Heart right ventricle (tissue), 16 donors: ENCODE measurements around the gene SLC2A13. TPM values are rescaled to one million over a fixed set of nuclear protein-coding genes. Genes with fewer than 3 reads are reported as not detected.
A peak's percentile ranks its signal among the peaks of the same experiment; 100 is the strongest.
"Not testable (repeated sequence)": the region's sequence is repeated elsewhere in the genome, so short reads cannot be mapped to it uniquely, and the experiment has no call there.

Experiments used
- ATAC-seq, 8 donors: fragments of 200-7000 bp; cut with Tn5 transposase; one replicate each; pipeline ENCODE4 v1.9.1; 2020; ENCODE audit warnings: mild to moderate bottlenecking in 8 of 8, moderate library complexity in 8 of 8, moderate number of reproducible peaks in 1 of 8
- DNase-seq, 2 donors: peaks; one replicate each; pipeline ENCODE4 v3.0.0-alpha.2; 2020
- H3K27ac ChIP-seq, 10 donors: fragments of 200-600 bp; sonication (generic) in 2 of 10; one replicate each; pipeline versions ENCODE4 v1.5.0 to v1.8.0; 2020 to 2022; ENCODE audit warnings: mild to moderate bottlenecking in 3 of 10
- H3K27me3 ChIP-seq, 7 donors: fragments of 200-600 bp; one replicate each; pipeline ENCODE4 v1.8.0; 2021 to 2022; ENCODE audit warnings: mild to moderate bottlenecking in 2 of 7
- H3K36me3 ChIP-seq, 9 donors: fragments of 200-600 bp; sonication (generic) in 1 of 9; one replicate each; pipeline versions ENCODE4 v1.5.0 to v1.8.0; 2020 to 2022; ENCODE audit warnings: mild to moderate bottlenecking in 2 of 9
- H3K4me1 ChIP-seq, 9 donors: fragments of 200-600 bp; sonication (generic) in 1 of 9; one replicate each; pipeline versions ENCODE4 v1.5.0 to v1.8.0; 2020 to 2022; ENCODE audit warnings: mild to moderate bottlenecking in 4 of 9
- H3K4me3 ChIP-seq, 10 donors: fragments of 200-600 bp; sonication (generic) in 2 of 10; one replicate each; pipeline versions ENCODE4 v1.5.0 to v1.8.0; 2020 to 2022; ENCODE audit warnings: mild to moderate bottlenecking in 7 of 10, moderate library complexity in 2 of 10
- H3K9me3 ChIP-seq, 11 donors: fragments of 200-600 bp in 10 of 11; sonication (generic) in 2 of 11; one replicate each; pipeline versions ENCODE4 v1.5.0 to v1.8.0; 2013 to 2022; ENCODE audit warnings: mild to moderate bottlenecking in 2 of 11, control low read depth in 1 of 11, moderate library complexity in 1 of 11
- WGBS, 2 donors: extraction: QIAGEN DNeasy Blood & Tissue Kit; methylation state at CpG; one replicate each; pipeline ENCODE4 v1.1.7; 2013; ENCODE audit warnings: inconsistent platforms in 1 of 2; 5-methylcytosine and 5-hydroxymethylcytosine counted together
- intact Hi-C, 10 donors: fragments of 100-400 bp; cut with DNase I; formaldehyde crosslinking; loops; one replicate each; pipeline versions ENCODE4 v1.11.1 to v1.14.2; 2022
- polyA plus RNA-seq, 2 donors: library from polyadenylated mRNA; stranded (reverse); fragments of 200-250 nt; gene quantifications; one replicate each; pipeline ENCODE4 v1.2.3, GENCODE V29; 2013
- total RNA-seq, 10 donors: library from RNA; stranded (reverse); fragmentation: NEBNext Ultra II Directional in 3 of 10; extraction: Animal tissue kit (Norgen Biotek cat#: 25700) in 3 of 10; gene quantifications; one replicate each; pipeline versions ENCODE4 v1.2.1 to v1.2.4, GENCODE V29; 2021 to 2023
- TF ChIP-seq, protein P1 (sequence below), 9 donors: fragments of 200-600 bp; sonication (generic) in 2 of 9; IDR thresholded peaks; one replicate each; pipeline versions ENCODE4 v1.5.0 to v1.8.0; 2021 to 2022; ENCODE audit warnings: antibody characterized with exemption in 9 of 9, mild to moderate bottlenecking in 5 of 9, moderate library complexity in 1 of 9
- donor health status: Arrhythmogenic right ventricular cardiomyopathy.
- donor health status: ischemic (EF 13 %, LVEDD 7.1; RV severe dilation, severe dysfunction).
- donor health status: healthy with polysubstance abuse.
- donor health status: DM: no; HTN: yes; CAD: no.
- donor health status: DM: no; HTN: no; CAD: no.
- donor health status: ischemic (EF 25% LVEDD 6.9; RV normal size, moderate dysfunction).
- donor health status: ischemic (EF 25% LVEDD 5.7; RV mildly dilated, moderate dysfunction).
- donor health status: healthy.
- donor health status: DM: yes; HTN: yes; CAD: no.
- donor health status: Ischemic cardiomyopathy.
- donor health status: ischemic (EF 35%, LVEDD 5.7; RV mildly dilated, moderate dysfunction).
- donor health status: nonischemic (EF 11% LVEDD 7.7; RV severe dilation, severe dysfunction).
- donor health status: DM: yes; HTN: yes; CAD: no.
- donor health status: PGD.
- donor health status: ischemic (EF 29% LVEDD 5.4; RV normal size, mild dysfunction).
- donor health status: nonischemic (EF 23%, LVEDD 6.1; RV moderate dilation, normal function).

SLC2A13 gene
- total and polyA plus RNA-seq, 12 donors: 2.6 to 14.2 (median 9.8) TPM

DNA sequence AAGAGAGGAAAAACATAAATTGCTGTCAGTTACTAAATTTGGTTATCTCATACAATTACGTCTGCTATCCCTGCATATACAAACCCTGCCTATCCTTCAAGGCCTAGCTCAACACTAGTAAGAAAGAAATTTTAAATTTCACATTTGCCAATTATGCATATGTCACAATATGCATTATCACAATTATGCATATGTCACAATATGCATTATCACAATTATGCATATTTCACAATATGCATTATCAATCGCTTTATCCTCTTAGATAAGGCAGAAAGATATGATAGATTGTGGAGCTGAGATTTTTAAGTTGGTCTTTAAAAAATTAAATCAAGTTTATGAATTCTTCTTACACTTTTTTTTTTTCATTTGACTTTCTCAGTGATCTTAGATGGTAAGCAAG, 291.3 kb downstream of the SLC2A13 start:
- ATAC-seq (no peak), DNase-seq (no peak)
- 41 to 69% methylated on average over 2 of the region's 2 CpGs for WGBS, 2 donors
- H3K27ac ChIP-seq: no peak overlapping the region
- no peaks in the 10 kb centered on the region for H3K27me3 ChIP-seq
- TF ChIP-seq, protein P1, sequence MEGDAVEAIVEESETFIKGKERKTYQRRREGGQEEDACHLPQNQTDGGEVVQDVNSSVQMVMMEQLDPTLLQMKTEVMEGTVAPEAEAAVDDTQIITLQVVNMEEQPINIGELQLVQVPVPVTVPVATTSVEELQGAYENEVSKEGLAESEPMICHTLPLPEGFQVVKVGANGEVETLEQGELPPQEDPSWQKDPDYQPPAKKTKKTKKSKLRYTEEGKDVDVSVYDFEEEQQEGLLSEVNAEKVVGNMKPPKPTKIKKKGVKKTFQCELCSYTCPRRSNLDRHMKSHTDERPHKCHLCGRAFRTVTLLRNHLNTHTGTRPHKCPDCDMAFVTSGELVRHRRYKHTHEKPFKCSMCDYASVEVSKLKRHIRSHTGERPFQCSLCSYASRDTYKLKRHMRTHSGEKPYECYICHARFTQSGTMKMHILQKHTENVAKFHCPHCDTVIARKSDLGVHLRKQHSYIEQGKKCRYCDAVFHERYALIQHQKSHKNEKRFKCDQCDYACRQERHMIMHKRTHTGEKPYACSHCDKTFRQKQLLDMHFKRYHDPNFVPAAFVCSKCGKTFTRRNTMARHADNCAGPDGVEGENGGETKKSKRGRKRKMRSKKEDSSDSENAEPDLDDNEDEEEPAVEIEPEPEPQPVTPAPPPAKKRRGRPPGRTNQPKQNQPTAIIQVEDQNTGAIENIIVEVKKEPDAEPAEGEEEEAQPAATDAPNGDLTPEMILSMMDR (IDR thresholded peaks at IDR 0.05): no peak
- intact Hi-C loops: no loop called here
- no peaks in the 10 kb centered on the region for H3K4me1 ChIP-seq
- no peaks in the 10 kb centered on the region for H3K36me3 ChIP-seq
- peaks cover 0 to 25% (median 9%) of the 10 kb centered on the region in 11 donors for H3K9me3 ChIP-seq
- no peak overlapping the region for H3K4me3 ChIP-seq

DNA sequence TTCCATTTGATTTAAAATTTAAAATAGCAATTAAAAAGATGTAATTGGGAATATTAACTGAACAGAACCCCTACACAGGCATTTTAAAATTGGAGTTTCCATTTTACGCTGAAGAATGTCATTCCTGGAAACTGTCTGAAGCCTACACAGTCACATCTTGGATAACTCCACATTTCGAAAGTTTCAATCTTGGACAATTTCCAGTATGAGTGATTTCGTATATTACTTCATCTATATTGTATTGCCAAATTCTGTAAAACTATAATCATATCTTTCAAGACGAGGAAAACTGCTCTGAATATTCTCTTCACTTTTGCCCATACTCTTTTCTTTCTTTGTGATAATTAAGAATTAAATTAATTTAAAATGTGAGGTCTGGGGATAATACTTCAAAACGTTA, 292.1 kb downstream of the SLC2A13 start:
- intact Hi-C loops: no loop called here
- no peaks in the 10 kb centered on the region for H3K4me1 ChIP-seq
- no peaks in the 10 kb centered on the region for H3K36me3 ChIP-seq
- ATAC-seq (peak in 1 of 8 donors; percentile 47), DNase-seq (no peak)
- WGBS, 2 donors: 64 to 70% methylated on average over 5 of the region's 5 CpGs
- H3K9me3 ChIP-seq: peaks cover 0 to 25% (median 9%) of the 10 kb centered on the region in 11 donors
- no peak overlapping the region for H3K27ac ChIP-seq
- H3K4me3 ChIP-seq: no peak overlapping the region
- H3K27me3 ChIP-seq: no peaks in the 10 kb centered on the region
- TF ChIP-seq, protein P1 (IDR thresholded peaks at IDR 0.05): no peak

DNA sequence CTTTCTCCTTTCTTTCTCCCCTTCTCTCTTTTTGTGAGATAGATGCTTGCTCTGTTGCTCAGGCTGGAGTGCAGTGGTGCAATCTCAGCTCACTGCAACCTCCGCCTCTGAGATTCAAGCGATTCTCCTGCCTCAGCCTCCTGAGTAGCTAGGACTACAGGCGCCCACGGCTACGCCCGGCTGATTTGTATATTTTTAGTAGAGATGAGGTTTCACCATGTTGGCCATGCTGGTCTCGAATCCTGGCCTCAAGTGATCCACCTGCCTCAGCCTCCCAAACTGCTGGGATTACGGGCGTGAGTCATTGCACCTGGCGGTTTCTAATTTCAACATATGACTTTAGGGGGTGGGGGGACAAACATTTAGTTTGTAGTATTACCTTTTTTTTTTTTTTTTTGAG, 293.4 kb downstream of the SLC2A13 start:
- intact Hi-C loops, DNase-seq: not testable (repeated sequence)

DNA sequence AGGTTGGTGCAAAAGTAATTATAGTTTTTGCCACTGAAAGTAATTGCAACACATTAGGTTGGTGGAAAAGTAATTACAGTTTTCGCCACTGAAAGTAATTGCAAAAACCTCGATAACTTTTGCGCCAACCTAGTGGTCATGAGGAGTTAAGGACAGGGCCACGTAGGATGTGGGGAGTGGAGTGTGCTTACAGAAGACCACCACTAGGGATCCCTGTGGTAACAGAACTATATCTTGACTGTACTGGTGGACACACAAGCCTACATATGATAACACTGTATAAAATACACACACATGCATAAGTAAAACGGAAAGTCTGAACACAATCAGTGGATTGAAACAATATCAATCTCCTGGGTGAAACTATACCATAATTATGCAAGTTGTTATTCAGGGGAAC, 298.8 kb downstream of the SLC2A13 start:
- H3K27ac ChIP-seq: no peak overlapping the region
- intact Hi-C loops: no loop called here
- TF ChIP-seq, protein P1 (IDR thresholded peaks at IDR 0.05): peak in 1 of 9 donors; percentile 18
- peaks cover 0 to 21% (median 9%) of the 10 kb centered on the region in 11 donors for H3K9me3 ChIP-seq
- H3K36me3 ChIP-seq: no peaks in the 10 kb centered on the region
- WGBS, 2 donors: 76 to 77% methylated on average over 5 of the region's 5 CpGs
- no peaks in the 10 kb centered on the region for H3K4me1 ChIP-seq
- no peak for ATAC-seq
- H3K4me3 ChIP-seq: no peak overlapping the region
- H3K27me3 ChIP-seq: no peaks in the 10 kb centered on the region
- DNase-seq: no peak

More for the DNA sequence above, 293.4 kb downstream of the SLC2A13 start:
- WGBS, 2 donors: 98% methylated on average over 10 of the region's 10 CpGs
- H3K4me1 ChIP-seq, ATAC-seq, H3K36me3 ChIP-seq, H3K27me3 ChIP-seq, H3K4me3 ChIP-seq, H3K27ac ChIP-seq: not testable (repeated sequence)
- peaks cover 0 to 25% (median 9%) of the 10 kb centered on the region in 11 donors for H3K9me3 ChIP-seq

DNA sequence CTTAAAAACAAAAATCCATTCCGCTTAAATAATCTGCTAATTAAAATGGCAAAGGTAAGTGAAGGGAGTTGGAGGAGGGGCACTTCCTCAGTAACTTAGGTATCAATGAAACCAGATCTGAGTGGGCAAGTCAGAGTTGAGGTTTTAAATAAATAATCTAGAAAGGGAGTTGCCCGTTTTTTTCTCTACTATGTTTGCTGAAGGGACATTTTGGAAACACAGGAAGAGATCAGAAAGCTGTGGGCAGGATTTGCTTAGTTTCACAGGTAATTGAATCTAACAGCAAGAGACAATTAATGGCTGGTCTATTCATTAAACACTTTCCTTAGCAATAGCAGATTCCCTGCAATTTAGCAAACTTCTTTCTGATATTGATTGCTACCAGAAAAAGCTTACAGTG, 300.2 kb downstream of the SLC2A13 start:
- ATAC-seq (no peak), DNase-seq (no peak)
- Histone ChIP-seq H3K9me3 (peaks cover 0 to 10% (median 5%) of the 10 kb centered on the region in 11 donors), H3K27me3 (no peaks in the 10 kb centered on the region), H3K36me3 (no peaks in the 10 kb centered on the region), H3K4me3 (no peak overlapping the region), H3K4me1 (no peaks in the 10 kb centered on the region), H3K27ac (no peak overlapping the region)
- TF ChIP-seq, protein P1 (IDR thresholded peaks at IDR 0.05): no peak
- WGBS, 2 donors: 74 to 80% methylated on average over 2 of the region's 2 CpGs
- intact Hi-C loops: no loop called here
